Stimulated activated CD8-positive, alpha-beta memory T cell treated with anti-CD3 and anti-CD28 coated beads, Interleukin-7, amount 100 ng/mL, for 48 hours (primary cell): ENCODE measurements around the gene RAB1A.
A peak's percentile ranks its signal among the peaks of the same experiment; 100 is the strongest.
"Not testable (repeated sequence)": the region's sequence is repeated elsewhere in the genome, so short reads cannot be mapped to it uniquely, and the experiment has no call there.

Experiments used
- DNase-seq, 2 donors: peaks; one replicate each; pipeline ENCODE4 v3.0.0-alpha.2; 2020; ENCODE audit warnings: low read depth in 1 of 2; ENCODE audit errors: extremely low read depth in 1 of 2

The RAB1A gene

DNA sequence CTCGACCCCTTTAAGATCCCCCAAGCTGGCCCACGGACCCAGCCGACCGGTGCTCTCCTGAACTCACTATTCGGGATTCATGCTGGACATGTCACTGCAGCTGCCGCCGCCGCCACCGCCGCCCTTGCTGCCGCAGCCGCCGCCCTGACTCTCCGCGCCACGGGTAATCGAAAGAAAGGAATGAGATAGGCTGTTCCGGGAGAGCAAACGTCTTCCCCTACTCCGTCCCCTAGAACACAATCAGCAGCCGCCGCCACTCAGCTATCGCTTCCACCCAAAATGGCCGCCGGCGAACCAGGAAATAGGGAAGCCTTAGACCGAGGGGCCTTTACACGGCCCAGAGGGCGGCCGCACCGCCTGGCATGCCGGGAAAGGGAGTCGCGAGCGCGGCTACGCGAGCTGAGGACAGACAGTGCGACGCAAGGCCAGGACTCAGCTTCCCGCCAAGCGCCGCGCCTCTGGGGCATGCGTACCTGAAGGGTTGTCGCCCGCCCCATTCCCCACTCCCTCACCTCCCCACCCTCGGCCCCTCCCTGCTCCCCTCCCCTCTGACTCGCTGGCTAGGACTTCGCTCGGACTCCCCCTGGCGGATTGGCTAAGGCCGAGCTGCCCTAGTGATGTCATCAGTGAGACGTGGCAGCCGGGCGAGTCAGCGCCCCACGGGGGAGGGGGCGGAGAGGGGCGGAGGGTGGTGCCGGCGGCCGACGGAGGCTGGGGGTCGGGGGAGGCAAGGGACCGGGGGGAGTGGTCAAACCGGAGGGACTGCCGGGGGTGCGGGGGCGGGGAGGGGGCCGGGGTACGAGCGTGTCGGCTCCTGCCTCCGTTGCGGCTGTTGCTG, at the start of gene RAB1A:
RAB1A (minus strand) TSS at position 281 of the 838 bp plus-strand sequence; CDS start at position 90, 191 bp downstream.
- DNase-seq = peak; percentile 99

DNA sequence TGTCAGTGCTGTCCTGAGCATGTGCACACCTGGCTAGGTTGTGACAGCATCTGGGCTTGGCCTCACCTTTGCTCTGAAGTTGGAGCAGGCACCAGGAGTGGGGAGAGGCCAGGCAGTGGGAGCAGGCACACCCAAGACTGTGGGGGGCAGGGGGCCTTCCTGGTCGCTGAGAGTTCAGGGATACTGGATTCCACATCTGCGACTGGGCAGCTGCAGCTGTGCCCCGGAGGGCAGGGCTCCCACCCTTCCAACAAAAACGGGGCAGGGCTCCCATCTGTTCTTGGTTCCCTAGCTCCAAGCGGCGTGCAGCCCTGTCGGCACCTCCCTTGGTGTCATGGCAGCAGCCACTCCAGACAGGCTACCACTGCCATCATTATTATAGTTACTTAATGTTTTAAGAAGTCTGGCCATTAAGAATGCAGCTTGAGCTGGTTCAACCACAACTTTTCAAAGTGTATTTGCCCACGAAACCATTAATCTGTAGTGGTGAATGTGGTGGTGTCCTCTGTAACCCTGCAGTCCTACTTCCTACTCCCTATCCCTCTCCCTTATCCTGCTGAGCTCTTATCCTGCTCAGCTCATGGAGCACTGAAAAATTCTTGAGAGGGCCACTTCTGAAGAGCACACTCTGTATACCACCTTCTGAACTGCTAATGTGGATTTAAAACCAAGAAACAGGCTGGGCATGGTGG, 48.0 kb upstream of the RAB1A start:
- no peak for DNase-seq

DNA sequence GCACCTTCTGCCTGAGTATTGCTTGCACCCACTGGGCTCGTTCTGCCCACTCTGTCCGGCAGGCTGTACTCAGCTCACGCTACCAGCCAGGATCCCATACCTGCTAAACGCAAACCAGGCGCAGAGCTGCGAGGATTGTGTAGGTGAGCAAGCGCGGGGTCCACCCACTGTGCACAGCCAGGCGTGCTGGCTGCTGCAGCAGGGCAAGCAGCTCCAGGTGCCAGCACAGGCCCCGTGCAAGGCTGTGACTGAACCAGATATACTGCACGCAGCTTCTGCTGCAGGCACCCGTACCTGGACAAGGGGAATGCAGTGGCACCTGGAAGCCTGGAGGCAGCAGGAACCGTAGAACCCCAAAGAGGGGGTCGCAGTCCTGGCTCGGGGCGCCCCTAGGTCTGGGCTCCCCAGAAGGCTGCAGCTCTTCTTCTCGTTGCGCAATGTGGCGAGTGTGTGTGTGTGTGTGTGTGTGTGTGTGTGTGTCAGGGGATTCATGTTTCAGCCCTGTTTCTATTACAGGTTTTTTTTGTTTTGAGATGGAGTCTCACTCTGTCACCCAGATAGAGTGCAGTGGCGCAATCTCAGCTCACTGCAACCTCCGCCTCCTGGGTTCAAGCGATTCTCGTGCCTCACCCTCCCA, 46.1 kb upstream of the RAB1A start:
- DNase-seq = no peak

DNA sequence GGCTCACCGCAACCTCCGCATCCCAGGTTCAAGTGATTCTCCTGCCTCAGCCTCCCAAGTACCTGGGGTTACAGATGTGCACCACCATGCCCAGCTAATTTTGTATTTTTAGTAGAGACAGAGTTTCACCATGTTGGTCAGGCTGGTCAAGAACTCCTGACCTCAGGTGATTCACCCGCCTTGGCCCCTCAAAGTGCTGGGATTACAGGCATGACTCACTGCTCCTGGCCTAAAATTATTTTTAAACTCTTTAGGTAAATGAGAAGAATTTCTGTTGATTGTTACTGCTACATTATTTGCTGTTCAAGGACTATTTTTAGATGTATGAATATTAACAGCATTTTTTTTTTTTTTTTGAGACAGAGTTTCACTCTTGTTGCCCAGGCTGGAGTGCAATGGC, 44.1 kb upstream of the RAB1A start:
- not testable (repeated sequence) for DNase-seq

DNA sequence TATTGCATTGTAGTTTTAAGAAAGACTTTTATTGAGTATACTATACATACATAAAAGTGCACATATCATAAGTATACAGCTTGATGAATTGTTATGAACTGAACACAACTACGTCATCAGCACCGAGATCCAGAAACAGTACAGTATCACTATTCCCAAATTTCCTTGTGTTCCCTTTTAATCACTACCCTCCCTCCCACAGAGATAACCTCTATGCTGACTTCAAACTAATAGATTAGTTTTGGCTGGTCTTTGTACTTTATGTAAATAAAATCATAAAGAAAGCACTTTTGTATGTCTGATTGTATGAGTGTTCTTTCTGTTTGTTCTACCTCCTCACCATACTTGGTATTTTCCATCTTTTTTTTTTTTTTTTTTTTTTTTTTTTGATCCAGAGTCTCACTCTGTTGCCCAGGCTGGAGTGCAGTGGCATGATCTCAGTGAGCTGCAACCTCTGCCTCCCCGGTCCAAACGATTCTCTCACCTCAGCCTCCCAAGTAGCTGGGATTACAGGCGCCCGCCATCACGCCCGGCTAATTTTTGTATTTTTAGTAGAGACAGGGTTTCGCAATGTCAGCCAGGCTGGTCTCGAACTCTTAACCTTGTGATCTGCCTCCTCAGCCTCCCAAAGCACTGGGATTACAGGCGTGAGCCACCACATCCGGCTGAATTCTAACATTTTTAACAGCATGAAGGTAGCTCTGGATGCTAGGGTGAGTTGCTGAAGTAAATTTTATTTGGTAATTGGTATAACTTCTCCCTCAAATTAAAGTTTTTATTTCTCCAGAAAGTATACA, 43.3 kb upstream of the RAB1A start:
- DNase-seq = no peak

DNA sequence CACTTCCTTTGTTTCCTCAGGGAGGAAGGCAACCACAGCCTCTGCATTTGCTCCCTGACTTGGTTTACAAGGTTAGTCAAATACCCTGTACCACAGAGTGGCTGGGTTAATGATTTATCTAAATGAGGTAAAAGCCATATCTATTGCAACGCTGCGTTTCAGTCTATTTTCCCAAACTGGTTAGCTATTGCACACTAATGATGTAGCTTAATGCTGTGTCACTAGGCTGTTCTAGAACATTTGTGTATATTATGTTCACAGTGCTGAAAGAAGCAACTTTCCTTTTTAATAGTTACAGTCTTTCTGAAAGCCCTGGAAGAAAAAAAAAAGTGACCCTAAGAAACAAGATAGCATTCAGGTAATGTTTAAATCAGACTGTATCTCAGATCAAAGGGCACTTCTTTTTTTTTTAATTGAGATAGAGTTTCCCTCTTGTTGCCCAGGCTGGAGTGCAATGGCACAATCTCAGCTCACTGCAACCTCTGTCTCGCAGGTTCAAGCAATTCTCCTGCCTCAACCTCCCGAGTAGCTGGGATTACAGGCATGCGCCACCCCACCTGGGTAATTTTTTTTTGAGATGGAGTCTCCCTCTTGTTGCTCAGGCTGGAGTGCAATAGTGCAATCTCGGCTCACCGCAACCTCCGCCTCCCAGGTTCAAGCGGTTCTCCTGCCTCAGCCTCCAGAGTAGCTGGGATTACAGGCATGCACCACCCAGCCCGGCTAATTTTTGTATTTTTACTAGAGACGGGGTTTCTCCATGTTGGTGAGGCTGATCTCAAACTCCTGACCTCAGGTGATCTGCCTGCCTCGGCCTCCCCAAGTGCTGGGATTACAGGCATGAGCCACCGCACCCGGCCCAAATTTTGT, 40.9 kb upstream of the RAB1A start:
- not testable (repeated sequence) for DNase-seq

DNA sequence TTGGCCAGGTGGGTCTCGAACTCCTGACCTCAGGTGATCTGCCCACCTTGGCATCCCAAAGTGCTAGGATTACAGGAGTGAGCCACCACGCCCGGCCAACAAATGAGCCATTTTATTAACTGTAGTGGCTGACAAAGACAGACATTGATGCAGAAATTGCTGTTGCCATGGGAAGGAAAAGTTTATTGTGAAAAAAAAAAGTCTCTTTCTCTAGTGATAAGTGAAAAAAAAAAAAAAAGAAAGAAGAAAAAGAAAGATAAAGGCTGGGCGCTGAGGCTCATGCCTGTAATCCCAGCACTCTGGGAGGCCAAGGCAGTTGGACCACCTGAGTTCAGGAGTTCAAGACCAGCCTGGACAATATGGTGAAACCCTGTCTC, 39.8 kb upstream of the RAB1A start:
- no peak for DNase-seq

DNA sequence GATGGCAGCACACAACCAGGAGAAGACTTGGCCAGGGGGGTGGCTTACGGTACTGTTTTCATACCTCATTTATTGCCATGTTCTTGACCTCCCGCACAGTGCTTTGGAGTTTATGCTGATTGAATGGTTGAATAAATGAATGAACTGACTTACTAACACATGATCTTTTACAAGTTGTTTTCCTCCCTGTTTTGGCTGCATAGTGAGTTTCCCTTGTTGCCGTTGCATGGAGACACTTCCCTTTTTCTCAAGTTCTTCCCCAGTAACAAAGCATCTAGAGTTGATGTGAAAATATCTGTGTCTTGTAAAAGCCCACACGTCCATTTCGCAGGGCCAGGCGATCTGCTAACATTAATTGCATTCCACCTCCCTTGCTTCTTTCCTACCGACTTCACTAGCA, 35.7 kb upstream of the RAB1A start:
- no peak for DNase-seq

DNA sequence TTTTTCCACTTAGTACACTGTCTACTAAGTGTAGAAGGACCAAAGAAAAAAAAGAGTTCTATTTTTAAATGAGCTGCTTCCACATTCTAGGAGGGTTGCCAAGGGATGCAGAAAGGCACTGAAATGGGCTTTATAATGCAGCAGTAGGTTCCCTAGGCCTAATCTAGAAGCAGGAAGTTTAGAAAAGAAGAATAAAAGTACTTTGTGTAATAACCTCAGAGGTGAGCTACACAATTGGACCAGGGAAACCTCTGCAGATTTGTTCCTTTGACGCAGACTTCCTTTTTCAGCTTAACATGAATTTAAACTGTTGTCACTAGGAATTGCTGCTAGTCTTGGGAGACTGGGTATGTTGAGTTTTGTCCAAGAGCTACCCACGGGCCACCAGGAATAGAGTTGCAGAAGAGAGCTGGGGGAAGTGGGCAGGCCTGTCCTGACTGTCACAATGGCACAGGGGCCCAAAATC, 34.6 kb upstream of the RAB1A start:
- DNase-seq = no peak

DNA sequence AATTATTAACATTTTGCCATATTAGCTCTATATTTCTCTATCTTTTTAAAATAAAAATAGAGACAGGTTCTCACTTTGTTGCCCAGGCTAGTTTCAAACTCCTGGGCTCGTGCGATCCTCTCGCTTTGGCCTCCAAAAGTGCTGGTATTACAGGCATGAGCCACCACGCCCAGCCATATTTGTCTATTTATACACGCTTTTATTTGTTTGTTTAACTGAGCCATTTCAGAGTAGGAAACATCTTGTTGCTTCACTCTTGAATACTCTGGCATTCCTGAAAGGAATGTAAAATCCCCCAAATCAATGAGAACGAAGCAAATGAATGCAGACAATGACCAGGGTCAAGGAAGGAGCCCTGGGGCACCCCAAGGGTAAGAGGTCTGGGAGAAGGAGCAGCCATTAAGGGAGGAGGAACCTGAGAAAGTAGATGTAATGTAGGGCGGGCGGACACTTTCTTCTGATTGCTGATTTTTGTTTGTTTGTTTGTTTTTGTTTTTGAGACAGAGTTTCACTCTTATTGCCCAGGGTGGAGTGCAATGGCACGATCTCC, 31.7 kb upstream of the RAB1A start:
- no peak for DNase-seq

DNA sequence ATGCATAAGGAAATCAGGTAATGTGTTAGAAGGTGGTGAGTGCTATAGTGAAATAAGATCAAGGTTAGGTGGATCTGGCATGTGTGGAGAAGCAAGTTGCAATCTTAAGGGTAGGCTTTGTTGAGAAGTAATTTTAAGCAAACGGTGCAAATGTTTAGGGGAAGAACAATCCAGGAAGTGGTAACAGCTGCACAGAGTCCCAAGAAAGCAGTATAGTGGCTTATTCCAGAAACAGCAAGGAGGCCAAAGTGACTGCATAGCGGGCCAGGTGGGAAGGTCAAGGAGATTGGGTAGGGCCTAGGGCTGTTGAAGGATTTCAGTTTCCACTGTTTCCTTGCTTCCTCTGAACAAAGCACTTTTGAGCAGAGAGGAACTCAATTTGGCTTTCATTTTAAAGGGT, 30.0 kb upstream of the RAB1A start:
- DNase-seq = no peak

DNA sequence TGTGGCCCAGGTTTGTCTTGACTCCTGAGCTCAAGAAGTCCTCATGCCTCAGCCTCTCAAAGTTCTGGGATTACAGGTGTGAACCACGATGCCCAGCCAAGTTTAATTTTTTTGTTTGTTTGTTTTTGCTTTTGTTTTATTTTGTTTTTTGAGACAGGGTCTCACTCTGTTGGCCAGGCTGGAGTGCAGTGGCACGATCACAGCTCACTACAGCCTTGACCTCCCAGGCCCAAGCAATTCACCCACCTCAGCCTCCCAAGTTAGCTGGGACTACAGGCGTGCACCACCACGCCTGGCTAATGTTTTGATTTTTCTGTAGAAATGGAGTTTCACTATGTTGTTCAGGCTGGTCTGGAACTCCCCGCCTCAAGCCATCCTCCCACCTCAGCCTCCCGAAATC, 29.4 kb upstream of the RAB1A start:
- DNase-seq = no peak

DNA sequence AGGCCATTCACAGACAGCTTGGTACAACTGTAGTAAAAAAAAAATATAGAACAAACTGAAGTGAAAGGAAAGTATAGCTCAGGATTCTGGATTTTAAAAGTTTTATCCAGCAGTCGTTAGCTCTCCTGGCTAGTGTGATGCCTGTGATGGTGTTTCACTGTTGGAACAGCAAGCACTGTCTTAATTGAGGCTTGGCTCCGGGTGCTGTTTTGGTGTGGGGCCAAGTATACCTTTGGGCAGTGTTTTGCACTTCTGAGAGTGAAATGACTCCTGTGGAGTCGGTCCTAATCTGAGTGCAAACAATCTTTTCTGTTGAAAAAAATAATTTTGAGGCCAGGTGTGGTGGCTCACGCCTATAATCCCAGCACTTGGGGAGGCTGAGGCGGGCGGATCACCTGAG, 28.7 kb upstream of the RAB1A start:
- no peak for DNase-seq

DNA sequence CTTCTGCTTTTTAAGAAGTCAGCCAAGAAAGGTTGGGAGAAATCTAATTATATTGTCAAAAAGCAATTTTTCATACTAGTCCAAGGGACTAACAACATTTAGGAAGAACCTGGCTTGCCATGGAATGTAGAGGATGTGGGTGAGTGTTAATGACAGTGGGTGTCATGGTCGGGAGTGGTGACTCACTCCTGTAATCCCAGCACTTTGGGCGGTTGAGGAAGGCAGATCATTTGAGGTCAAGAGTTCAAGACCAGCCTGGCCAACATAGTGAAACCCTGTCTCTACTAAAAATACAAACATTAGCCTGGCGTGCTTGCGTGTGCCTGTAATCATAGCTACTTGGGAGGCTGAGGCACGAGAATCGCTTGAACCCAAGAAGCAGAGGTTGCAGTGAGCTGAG, 27.9 kb upstream of the RAB1A start:
- DNase-seq = not testable (repeated sequence)

DNA sequence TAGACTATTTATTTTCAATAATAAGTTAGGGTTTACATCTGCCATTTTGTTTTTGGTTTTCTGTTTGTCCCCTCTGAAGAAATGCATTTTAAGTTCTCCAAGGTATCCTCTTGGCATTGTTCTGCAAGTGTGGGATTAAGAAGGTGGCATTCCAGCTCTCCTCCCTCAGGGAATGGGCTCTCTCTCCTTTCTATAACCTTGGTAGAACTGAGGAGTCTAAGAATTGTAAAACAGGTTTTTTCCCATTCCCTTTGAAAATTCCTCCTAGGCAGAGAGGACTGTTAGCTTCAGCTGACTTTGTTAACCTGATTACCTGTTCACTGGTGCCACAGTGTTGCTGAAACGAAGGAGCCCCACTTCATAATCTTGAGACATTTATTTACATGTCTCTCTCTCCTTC, 26.1 kb upstream of the RAB1A start:
- no peak for DNase-seq

DNA sequence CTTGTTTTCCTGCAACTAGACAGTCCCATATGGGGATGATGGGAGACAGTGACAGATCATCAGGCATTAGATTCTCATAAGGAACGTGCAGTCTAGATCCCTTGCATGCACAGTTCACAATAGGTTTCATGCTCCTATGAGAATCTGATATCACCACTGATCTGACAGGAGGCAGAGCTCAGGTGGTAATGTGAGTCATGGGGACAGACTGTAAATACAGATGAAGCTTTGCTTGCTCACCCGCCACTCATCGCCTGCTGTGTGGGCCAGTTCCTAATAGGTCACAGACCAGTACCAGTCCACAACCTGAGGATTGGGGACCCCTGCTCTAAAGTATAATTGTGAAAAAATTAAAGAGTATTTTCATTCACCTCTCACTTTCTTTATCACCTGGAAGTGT, 23.6 kb upstream of the RAB1A start:
- no peak for DNase-seq

DNA sequence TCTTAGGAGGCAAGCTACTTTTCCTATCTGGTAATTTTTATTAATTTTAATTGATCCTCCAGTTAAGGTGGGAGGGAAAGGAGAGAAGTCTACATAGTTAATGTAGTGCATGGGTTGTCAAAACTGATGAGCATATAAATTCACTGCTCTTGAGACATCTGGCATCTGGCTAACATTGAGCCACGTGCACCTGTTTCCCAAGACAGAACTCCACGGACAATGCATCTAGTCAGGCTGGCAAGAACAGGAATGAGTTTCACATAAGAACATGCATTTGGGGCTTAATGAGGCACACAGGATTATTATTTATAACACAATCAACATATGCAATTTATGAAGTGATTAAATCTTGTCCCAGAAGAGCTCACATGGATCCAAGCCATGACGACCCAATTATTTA, 16.2 kb upstream of the RAB1A start:
- DNase-seq = no peak

DNA sequence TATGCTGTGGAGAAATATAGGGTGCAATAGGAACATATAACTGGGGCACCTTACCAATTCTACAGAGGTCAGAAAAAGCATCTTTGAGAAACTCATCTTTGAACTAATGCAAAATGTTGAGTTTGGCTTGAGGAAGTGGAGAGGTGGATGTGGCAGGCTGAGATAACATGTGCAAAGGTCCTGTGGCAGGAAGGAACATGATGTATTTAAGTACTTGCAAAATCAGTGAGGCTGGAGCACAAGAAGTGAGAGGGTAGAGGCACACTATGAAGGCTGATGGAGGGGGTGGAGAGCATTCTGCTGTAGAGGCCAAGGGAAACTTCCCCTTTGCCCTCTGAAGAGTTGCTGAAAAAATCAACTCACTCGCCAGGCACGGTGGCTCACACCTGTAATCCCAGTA, 14.7 kb upstream of the RAB1A start:
- DNase-seq = no peak

DNA sequence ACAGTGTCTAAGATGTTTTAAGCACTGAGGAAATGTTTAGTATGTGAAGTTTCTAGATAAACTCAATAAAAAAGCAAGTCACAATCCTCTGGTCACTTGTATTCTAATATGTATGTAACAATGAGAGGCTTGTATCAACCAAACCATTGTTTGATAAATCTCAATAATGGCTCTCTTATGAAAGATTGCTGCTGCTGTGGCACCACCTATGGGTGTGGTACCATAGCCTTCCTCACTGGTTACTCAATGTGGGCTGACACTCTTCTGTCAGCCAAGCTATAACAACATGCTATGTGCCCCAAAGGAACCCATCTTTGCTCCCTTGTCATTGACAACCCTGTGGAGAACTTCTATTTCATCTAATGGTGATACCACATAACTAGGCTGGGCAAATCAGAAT, 12.6 kb upstream of the RAB1A start:
- DNase-seq = no peak
